Vagina (tissue), 2 donors: Measurements from ENCODE around the gene POFUT1. TPM values are rescaled to one million over a fixed set of nuclear protein-coding genes. Genes with fewer than 3 reads are reported as not detected.
"Not testable (repeated sequence)": the region's sequence is repeated elsewhere in the genome, so short reads cannot be mapped to it uniquely, and the experiment has no call there.

Experiments used
- DNase-seq, 2 donors: peaks; one replicate each; pipeline ENCODE4 v3.0.0-alpha.2; 2017; ENCODE audit errors: extremely low spot score in 2 of 2
- H3K27ac ChIP-seq: fragments of 200-600 bp; sonication (generic); one replicate; pipeline ENCODE4 v1.5.1; 2019
- H3K27me3 ChIP-seq: fragments of 200-600 bp; sonication (generic); one replicate; pipeline ENCODE4 v1.5.1; 2019
- H3K36me3 ChIP-seq, 2 donors: fragments of 200-600 bp; sonication (generic); one replicate each; pipeline ENCODE4 v1.5.1; 2017 to 2019
- H3K4me1 ChIP-seq: fragments of 200-600 bp; sonication (generic); one replicate; pipeline ENCODE4 v1.5.1; 2019
- H3K4me3 ChIP-seq, 2 donors: fragments of 200-600 bp; sonication (generic); 1 replicate in 1 of 2; 2 replicates in 1 of 2; pipeline ENCODE4 v1.5.1; 2016 to 2019
- H3K9me3 ChIP-seq: fragments of 200-600 bp; sonication (generic); one replicate; pipeline ENCODE4 v1.5.1; 2019
- CTCF ChIP-seq, 3 experiments: fragments of 450-650 bp in 2 of 3; fragments of 200-600 bp in 1 of 3; sonication (generic) in 1 of 3; IDR thresholded peaks; one replicate each; pipeline ENCODE4 v1.5.1; 2017 to 2019; ENCODE audit warnings: antibody characterized with exemption in 3 of 3, mild to moderate bottlenecking in 2 of 3, moderate library complexity in 2 of 3
- POLR2A ChIP-seq, 2 donors: fragments of 450-650 bp; IDR thresholded peaks; one replicate each; pipeline ENCODE4 v1.6.1; 2017; ENCODE audit warnings: antibody characterized with exemption in 2 of 2, mild to moderate bottlenecking in 2 of 2, moderate library complexity in 2 of 2
- POLR2AphosphoS5 ChIP-seq, 2 donors: sonication (generic); formaldehyde crosslinking; IDR thresholded peaks; one replicate each; pipeline ENCODE4 v1.9.0; 2017; ENCODE audit warnings: antibody characterized with exemption in 2 of 2, mild to moderate bottlenecking in 2 of 2, low read depth in 1 of 2; ENCODE audit not compliant: insufficient read depth in 1 of 2
- intact Hi-C: fragments of 100-400 bp; cut with DNase I; formaldehyde crosslinking; loops from one replicate; pipeline ENCODE4 v1.15.1; 2023
- total RNA-seq: library from RNA; depleted of rRNA; stranded (reverse); fragments of >200 nt; gene quantifications from one replicate; pipeline ENCODE4 v1.2.3, GENCODE V29; 2016

POFUT1 gene
- total RNA-seq, 1 donor from 2014 or later, result 27.7 TPM

- intact Hi-C loops, result no loop called here
- H3K9me3 ChIP-seq, result no peaks in the 10 kb centered on the region
- TF ChIP-seq POLR2AphosphoS5 (IDR thresholded peaks at IDR 0.05; ENCODE audit: insufficient read depth in 1 of 2, low read depth in 1 of 2) (no peak), CTCF (IDR thresholded peaks at IDR 0.05) (no peak), POLR2A (IDR thresholded peaks at IDR 0.05) (no peak)
Measured at GRCh38 chr20:32263398-32263954, 55.8 kb downstream of the POFUT1 start.

GRCh38 chr20:32271620-32272019 lies 63.9 kb downstream of the POFUT1 start:
- intact Hi-C loops, result no loop called here
- no peak for DNase-seq
- H3K4me3 ChIP-seq, result no peak overlapping the region
- peaks cover under 1% of the 10 kb centered on the region for H3K4me1 ChIP-seq
- no peaks in the 10 kb centered on the region for H3K27me3 ChIP-seq
- H3K27ac ChIP-seq, result no peak overlapping the region
- TF ChIP-seq POLR2A (IDR thresholded peaks at IDR 0.05) (no peak), POLR2AphosphoS5 (IDR thresholded peaks at IDR 0.05; ENCODE audit: insufficient read depth in 1 of 2, low read depth in 1 of 2) (no peak), CTCF (IDR thresholded peaks at IDR 0.05) (no peak)
- no peaks in the 10 kb centered on the region for H3K9me3 ChIP-seq
- no peaks in the 10 kb centered on the region for H3K36me3 ChIP-seq

More at GRCh38 chr20:32263398-32263954, 55.8 kb downstream of the POFUT1 start:
- Histone ChIP-seq H3K4me1 (no peaks in the 10 kb centered on the region), H3K27ac (no peak overlapping the region), H3K4me3 (no peak overlapping the region), H3K27me3 (no peaks in the 10 kb centered on the region), H3K36me3 (no peaks in the 10 kb centered on the region)
- DNase-seq, result no peak

GRCh38 chr20:32274359-32274758 lies 66.7 kb downstream of the POFUT1 start:
- peaks cover 21% of the 10 kb centered on the region for H3K4me1 ChIP-seq
- intact Hi-C loops, result no loop called here
- H3K27me3 ChIP-seq, result no peaks in the 10 kb centered on the region
- no peaks in the 10 kb centered on the region for H3K36me3 ChIP-seq
- TF ChIP-seq POLR2AphosphoS5 (IDR thresholded peaks at IDR 0.05; ENCODE audit: insufficient read depth in 1 of 2, low read depth in 1 of 2) (no peak), POLR2A (IDR thresholded peaks at IDR 0.05) (no peak), CTCF (IDR thresholded peaks at IDR 0.05) (no peak)
- DNase-seq, result no peak
- H3K4me3 ChIP-seq, result no peak overlapping the region
- H3K9me3 ChIP-seq, result no peaks in the 10 kb centered on the region
- H3K27ac ChIP-seq, result no peak overlapping the region

- H3K27ac ChIP-seq, H3K9me3 ChIP-seq, H3K36me3 ChIP-seq, H3K27me3 ChIP-seq, intact Hi-C loops, H3K4me3 ChIP-seq, DNase-seq: not testable (repeated sequence)
- peaks cover 21% of the 10 kb centered on the region for H3K4me1 ChIP-seq
Measured at GRCh38 chr20:32275163-32275562, 67.5 kb downstream of the POFUT1 start.

GRCh38 chr20:32277361-32278198 lies 69.9 kb downstream of the POFUT1 start, which contains the start of gene KIF3B:
Gene KIF3B (plus strand): TSS chr20:32277651. CDS start chr20:32309778, 32,127 bp downstream.
- Histone ChIP-seq H3K27ac (peak within 1 kb of the TSS; percentile 77), H3K27me3 (no peaks in the 10 kb centered on the region), H3K4me1 (peaks cover 26% of the 10 kb centered on the region), H3K4me3 (peak within 1 kb of the TSS; percentile 81 to 100), H3K9me3 (no peaks in the 10 kb centered on the region), H3K36me3 (no peaks in the 10 kb centered on the region)
- peak in 1 of 2 donors; percentile 88 for DNase-seq
- peak; percentile 58 to 78 for TF ChIP-seq POLR2AphosphoS5 (IDR thresholded peaks at IDR 0.05; ENCODE audit: insufficient read depth in 1 of 2, low read depth in 1 of 2)
- no peak for TF ChIP-seq CTCF (IDR thresholded peaks at IDR 0.05)
- peak in 1 of 2 donors; percentile 18 for TF ChIP-seq POLR2A (IDR thresholded peaks at IDR 0.05)
- intact Hi-C loops, result no loop called here
